Daoy (cell line): Measurements from ENCODE around the gene VAMP1. TPM values are rescaled to one million over a fixed set of nuclear protein-coding genes. Genes with fewer than 3 reads are reported as not detected.
"Not testable (repeated sequence)": the region's sequence is repeated elsewhere in the genome, so short reads cannot be mapped to it uniquely, and the experiment has no call there.

Experiments used
- DNase-seq: peaks from one replicate; pipeline ENCODE4 v3.0.0-alpha.2; 2015; ENCODE audit warnings: low read depth
- total RNA-seq: library from RNA; depleted of rRNA; stranded (reverse); fragments of >200 nt; shearing (Covaris generic); gene quantifications from 2 replicates; pipeline ENCODE4 v1.2.3, GENCODE V29; 2014

Gene VAMP1
- total RNA-seq, 1 experiment from 2014 or later: 1.2 TPM

DNA sequence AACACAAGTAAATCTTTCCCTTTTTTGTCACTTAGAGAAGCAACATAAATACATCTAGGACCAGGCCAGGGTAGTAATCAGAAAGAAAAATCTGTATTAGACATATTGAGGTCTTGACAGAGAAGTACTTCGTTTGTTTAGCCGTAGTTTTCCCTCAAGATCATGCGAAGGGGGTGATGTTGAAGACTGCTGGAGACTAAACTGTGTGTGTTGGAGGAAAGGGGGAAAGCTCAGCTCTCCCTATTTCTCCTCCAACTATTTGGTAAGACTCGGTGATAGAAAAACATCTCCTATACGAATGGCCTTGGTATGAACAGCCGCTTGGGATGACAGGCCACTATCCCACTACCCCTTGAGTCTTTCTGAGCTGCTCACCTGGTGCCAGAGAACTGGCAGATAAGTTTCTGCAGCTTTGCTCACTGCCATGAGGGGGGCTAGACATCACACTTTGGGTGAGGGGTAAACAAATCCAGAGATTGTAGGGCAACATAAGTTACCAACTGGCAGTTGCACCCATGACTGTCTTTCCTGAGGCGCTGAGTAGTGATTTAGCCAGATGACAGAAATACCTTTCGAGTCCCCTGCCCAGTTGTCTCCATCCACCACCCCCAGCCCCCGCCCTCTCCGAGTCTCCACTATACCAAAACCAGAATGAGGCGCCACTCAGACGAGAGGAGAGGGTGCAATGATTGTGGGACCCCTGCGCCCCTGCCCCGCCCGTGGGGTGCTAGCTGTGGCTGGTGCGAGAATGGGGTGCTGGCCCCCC is 685 bp downstream of the VAMP1 start:
- no peak for DNase-seq

DNA sequence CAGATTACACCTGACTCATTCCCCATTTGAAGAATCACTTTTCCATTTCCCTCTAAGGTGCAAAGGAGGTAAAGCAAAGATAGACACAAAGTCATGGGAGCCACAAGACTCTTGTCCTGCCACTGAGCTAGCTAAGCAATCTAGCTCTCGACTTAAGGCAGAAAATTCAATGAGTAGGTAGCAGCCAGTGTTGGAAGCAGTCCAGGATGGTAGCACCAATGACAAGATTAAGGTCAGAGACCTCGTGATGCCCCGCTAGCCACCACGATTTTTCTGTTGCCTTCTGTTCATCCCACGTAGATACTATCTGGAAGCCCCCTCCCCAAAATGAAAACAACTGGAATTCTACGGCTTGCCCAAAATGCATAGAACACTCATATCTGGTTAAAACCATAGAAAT is 1.4 kb downstream of the VAMP1 start:
- DNase-seq: no peak

DNA sequence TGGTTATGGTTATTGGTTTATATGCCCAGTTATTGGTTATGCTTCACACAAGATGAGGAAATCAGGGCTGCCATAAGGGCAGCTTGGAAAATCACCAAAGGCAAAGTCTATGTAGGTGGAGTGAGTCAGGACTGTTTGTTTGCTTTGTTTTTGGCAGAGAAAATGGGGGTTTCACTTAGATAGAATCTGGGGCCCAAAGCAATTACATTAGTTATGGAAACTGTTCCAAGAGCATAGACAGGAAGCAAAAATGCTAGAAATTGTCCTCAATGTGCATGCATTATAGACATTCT is 2.2 kb downstream of the VAMP1 start:
- DNase-seq: no peak

DNA sequence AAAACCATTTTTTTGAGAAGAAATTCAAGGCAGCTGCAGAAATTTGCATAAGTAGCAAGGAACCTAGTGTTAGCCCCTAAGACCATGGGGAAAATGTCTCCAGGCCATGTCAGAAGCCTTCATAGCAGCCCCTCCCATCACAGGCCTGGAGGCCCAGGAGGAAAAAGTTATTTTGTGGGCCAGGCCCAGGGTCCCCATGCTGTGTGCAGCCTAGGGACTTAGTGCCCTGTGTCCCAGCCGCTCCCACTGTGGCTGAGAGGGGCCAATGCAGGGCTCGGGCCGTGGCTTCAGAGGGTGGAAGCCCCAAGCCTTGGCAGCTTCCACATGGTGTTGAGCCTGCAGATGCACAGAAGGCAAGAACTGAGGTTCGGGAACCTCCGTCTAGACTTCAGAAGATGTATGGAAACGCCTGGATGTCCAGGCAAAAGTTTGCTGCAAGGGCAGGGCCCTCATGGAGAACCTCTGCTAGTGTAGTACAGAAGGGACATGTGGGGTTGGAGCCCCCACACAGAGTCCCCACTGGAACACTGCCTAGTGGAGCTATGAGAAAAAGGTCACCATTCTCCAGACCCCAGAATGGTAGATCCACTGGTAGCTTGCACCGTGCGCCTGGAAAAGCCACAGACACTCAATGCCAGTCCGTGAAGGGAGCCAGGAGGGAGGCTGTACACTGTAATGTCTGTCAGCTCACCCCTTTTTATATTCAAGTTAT is 2.8 kb downstream of the VAMP1 start:
- not testable (repeated sequence) for DNase-seq

DNA sequence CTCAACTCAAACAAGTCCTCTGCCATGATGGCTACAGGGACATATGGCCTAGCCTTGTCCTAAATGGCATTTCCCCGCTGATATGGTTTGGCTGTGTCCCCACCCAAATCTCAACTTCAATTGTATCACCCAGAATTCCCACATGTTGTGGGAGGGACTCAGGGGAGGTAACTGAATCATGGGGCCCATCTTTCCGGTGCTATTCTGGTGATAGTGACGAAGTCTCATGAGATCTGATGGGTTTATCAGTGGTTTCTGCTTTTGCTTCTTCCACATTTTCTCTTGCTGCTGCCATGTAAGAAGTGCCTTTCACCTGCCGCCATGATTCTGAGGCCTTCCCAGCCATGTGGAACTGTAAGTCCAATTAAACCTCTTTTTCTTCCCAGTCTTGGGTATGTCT is 3.7 kb downstream of the VAMP1 start:
- not testable (repeated sequence) for DNase-seq

DNA sequence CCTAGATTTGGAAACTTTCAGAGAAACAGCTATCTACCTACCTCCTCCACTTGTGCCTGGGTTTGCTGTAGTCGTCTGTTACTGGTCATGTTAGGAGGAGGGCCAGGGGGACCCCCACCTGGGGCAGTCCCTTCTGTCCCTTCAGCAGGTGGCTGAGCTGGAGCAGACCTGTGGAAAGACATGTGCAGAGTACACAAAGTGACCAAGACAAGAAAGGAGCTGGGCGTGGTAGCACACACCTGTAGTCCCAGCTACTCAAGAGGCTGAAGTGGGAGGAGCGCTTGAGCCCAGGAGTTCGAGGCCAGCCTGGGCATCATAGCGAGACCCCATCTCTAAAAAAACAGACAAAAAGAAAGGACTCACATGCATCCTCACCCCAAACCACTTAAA is 4.3 kb downstream of the VAMP1 start:
- no peak for DNase-seq

DNA sequence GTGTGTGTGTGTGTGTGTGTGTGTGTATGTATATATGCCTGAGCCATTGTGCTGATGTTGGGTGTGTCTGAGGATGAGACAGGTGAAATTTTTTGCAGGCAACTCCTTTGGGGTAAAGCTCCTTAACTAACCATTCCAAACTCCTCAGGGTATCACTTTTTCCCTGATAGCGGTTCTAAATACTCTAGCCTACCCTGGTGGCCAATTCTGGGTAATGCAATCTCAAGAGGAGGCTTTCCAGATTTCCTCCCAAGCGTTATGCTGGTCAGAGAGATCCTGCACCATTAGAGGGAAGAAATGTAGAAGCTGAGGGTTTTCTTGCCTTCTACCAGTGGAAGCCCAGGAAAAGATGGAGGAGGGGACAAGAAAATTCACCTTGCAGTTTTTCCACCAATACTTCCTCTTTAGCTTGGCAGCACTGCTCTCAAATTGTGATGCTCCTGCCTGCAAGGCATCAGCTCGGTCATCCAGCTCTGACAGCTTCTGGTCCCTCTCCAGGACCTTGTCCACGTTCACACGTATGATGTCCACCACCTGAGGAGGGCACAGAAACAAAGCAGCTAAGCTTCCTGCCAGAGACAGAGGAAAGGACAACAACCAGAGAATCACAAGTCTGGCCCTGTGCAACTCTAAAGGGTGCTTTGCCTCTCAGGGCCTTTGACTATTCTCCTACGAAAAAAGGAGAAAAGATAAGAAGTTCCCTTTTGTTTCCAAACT is 4.9 kb downstream of the VAMP1 start:
- peak; percentile 54 for DNase-seq

DNA sequence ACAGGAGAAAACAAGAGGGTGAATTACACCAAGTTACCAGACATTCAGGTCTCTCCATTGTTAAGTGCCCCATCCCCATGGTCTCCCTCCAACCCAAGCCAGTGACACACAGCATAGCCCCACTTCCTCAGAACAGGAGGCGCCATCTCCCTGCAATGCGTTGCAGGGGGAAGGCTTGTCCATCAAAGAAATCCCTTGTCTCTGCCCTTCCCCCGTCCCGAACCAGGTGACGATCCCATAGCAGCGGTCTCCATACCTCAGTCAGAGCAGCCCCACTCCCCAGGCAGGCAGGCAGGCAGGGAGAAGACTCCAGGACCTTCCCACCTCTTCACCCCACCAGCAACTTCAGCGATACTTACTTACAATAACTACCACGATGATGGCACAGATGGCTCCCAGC is 5.9 kb downstream of the VAMP1 start:
- DNase-seq: no peak

DNA sequence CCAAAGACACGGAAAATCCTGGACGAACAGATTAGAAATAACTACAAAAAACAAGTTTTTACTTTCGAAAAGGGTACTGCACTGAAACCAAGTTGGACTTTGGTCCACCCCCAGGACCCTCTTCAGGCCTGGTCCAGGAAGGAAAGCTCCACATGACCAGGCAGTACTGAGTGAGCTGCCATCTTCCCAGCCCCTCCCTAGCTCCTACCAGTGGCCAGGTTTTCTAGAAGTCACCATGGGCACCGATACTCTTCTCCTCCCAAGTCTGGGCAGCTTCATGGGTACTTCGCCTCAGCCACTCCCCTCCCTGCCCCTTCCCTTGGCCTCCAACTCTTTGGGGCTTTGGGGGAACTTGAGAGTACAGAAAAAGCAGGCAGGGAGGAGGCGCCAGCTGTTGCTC is 6.6 kb downstream of the VAMP1 start:
- DNase-seq: no peak

DNA sequence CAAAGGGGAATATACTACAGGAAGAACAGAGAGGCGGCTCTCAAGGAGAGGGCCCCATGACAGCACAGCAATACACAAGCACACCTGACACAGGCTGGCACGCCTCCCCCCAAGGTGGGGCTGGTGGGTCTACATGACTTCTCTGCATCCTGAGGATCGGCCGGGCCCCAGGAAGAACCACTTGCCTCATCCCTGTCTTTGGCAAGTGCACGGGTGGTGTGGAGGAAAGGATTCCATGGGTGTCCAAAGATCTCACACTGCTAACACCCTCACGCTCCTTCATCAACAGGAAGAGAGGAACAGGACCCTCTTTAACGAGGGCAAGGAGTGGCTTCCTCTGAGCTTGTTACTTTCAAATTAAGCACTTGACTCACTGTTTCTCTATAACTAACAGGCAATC is 7.3 kb downstream of the VAMP1 start:
- no peak for DNase-seq

DNA sequence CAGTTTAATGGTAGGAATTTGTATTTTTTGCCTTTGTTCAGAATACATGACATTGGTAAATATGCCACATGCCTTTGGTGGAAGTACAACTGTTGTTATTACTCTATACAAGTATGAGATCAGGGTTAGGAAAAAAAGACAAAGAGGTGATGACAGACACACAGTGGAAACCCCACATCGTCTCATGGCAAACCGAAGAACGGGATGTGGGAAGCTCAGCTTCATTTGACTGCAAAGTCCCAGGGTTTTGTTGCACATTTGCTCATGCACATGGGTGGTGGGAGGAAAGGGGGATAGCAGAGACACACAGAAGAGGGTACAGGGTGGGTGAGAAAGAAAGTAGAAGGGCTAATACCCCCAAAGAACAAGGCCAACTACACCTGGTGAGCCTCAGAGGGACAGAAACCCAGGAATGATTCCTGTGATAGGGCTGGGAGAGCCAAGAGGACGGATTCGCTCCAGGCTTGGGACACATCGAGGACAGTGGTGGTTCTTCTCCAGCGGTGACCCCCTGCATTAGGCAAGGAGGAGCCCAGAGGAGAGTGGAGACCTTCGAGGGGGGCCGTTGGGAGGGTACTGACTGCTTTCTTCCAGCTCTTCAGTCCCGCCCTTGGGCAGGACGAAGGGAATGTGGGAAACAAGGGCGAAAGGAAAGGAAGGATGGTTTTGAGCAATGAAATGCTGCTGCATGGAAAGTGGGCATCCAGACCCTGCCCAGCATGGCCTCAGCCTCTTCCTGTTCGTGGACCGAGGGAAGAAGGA is 8.1 kb downstream of the VAMP1 start:
- no peak for DNase-seq

DNA sequence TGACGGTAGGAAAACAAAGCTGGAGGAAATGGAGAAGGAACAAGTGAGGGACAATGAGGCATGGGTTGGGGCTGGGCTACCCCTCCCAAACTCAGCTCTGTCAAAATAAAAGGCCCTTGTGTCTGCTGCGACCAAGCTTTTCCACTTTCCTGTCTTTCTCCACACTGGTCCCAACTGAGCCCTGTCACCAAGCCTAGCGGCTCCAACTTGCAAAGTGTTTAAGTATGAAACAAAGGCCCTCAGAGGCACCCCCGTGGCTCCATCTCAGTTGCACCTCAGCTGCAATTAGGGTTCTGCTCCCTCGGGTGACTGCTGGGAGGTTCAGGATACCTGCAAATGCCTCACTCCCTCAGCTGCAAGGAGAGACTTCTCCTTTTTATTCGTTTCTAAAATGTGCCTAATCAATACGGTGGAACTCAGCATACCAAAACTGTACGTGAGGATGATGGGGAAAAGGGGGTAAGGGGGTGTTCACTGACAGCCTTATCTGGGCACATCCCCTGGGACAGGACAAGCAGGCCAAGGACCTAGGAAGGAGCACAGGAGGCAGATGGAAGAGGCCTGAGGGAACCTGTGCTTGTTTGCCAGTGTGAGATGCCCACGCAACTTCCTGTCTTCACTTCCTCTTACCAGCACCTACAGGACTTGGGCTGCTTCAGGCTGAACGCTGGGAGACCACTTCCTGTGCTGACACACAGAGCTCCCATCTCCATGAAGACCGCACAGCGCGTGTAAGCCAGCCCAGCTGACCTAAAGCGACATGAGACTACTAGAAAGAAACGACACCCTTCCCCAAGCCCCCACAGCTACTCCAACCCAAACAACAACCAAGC is 8.9 kb downstream of the VAMP1 start:
- peak; percentile 48 for DNase-seq

DNA sequence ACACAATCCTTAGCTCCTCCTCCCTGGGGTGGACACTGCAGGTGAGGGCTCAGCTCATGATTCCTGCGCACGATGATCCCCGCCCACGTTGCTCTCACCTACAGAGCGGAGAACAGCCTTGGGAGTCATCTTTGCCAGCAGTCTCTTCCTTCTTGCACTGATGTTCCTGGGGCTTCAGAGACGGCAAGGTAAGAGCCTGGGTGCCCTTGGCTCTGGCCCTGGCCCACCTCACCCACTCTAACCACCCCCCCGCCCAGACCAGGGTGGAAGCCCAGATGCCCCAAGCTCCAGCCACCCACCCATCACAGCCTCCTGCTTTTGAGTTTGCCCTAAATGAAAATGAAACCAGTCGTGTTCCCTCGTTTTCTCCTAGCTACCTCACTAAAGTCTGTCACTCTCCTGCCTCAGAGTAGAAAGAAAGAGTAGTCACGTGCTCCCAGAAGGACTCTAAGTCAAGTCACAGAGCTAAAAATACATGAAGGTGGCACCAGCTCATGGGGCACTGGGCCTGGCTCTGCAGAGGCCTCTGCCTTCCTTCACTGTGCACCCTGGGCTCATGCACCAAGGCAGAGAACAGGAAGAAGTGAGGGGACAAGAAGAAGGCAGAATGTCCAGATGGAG is 9.6 kb downstream of the VAMP1 start:
- no peak for DNase-seq

DNA sequence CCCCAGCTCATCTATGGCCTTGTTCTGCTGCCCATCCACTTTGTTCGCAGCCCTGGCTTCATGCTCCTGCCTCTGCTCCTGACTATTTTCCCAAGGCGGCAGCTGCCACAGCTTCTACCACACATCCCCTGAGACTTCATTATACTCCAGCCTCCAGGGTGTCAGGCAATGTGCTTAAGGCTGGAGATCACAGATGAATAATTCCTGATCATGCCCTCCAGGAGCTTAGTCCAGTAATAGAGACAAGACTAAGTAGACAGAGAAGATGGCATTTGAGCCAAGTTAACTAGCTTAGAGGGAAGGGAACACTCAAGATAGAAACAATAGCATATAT is 11.5 kb downstream of the VAMP1 start:
- DNase-seq: no peak

DNA sequence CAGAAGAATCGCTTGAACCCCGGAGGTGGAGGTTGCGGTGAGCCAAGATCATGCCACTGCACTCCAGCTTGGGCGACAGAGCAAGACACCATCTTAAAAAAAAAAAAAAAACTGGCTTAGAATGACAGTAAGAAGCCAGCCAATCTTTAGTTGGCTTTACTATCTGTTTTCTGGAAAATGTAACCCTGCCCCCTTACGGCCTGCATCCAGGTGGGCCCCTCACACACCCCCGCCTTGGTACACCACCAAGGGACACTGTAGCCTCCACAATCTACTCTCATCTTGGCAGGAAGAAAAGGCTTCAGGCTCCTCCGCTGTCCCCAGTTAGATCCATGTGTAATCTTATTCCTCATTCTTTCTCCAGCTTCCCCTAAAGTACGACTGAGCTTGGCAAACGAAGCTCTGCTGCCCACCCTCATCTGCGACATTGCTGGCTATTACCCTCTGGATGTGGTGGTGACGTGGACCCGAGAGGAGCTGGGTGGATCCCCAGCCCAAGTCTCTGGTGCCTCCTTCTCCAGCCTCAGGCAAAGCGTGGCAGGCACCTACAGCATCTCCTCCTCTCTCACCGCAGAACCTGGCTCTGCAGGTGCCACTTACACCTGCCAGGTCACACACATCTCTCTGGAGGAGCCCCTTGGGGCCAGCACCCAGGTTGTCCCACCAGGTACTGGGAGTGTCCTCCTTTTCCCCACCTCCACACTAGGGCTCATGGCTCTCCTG is 12.0 kb downstream of the VAMP1 start:
- no peak for DNase-seq

DNA sequence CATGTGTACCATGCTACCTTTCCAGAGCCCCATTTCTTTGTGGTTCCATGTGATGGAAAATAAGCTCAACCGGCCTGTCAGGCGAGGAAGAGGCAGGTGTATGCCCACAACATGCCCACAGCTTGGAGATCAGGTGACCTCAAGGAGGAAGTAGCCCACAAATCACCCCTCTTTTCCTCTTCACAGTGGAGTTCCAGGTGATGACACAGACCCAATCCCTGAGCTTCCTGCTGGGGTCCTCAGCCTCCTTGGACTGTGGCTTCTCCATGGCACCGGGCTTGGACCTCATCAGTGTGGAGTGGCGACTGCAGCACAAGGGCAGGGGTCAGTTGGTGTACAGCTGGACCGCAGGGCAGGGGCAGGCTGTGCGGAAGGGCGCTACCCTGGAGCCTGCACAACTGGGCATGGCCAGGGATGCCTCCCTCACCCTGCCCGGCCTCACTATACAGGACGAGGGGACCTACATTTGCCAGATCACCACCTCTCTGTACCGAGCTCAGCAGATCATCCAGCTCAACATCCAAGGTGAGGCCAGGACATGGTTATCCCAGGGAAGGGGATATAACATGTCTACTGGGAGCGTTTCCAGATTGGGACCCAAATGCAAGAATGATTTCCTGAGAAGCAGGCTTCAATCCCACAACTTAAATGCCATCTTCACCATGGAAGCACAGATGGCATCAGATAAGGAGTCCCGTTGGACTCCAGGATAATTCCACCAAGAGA is 13.1 kb downstream of the VAMP1 start:
- DNase-seq: no peak

DNA sequence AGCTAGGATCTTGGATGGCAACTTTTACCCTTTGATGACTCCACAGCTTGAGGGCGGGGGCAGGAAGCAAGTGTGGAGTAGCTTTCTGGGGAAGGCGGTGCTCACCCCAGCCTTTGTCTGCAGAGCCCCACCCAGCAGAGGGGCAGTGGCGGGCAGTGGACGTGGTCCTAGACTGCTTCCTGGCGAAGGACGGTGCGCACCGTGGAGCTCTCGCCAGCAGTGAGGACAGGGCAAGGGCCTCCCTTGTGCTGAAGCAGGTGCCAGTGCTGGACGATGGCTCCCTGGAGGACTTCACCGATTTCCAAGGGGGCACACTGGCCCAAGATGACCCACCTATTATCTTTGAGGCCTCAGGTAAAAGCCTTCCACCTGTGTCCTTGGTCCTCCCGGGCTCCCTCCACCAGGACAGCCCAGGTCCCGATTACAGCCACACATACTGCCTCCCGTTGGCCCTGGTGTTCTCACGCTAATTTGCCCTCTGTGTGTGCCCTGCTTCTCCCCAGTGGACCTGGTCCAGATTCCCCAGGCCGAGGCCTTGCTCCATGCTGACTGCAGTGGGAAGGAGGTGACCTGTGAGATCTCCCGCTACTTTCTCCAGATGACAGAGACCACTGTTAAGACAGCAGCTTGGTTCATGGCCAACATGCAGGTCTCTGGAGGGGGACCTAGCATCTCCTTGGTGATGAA is 17.4 kb downstream of the VAMP1 start:
- DNase-seq: peak; percentile 32

DNA sequence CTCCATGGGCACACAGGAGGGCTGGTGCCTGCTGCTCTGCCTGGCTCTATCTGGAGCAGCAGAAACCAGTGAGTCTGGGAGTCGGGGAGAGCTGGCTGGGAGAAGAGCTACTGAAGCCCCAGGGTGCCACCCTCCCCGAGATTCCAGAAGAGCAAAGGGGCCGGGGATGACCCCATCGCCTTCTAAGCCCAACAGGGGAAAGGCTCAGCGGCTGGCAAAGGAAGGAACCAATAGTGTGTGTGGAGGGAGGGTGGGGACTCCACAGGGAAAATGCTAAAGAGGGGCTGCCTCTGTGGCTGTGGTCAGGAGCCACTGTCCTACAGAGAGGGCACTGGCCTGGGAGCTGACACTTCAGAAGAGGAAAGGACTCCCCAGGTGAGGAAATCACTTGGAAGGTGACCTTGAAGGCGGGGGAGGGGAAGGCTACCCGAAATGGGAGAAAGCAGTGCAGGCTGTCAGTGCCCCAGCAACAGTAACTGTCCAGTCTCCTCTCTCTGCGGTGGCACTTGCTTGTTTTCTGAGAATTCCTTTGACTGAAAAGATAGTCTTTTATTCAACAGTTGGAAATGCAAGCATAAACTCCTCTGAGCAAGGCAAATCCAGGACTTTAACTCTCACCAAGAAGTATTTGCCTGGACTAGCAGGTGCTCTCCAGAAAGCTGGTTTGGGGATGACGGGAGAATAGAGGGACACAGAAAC is 18.1 kb downstream of the VAMP1 start:
- DNase-seq: no peak
